PC-3 (cell line): Measurements from ENCODE around the gene RCOR1. TPM values are rescaled to one million over a fixed set of nuclear protein-coding genes. Genes with fewer than 3 reads are reported as not detected.
A peak's percentile ranks its signal among the peaks of the same experiment; 100 is the strongest.

Experiments used
- ATAC-seq: fragments of 200-7000 bp; cut with Tn5 transposase; 2 replicates; pipeline ENCODE4 v1.9.1; 2020; ENCODE audit warnings: mild to moderate bottlenecking, moderate library complexity
- BruUV-seq: library from RNA; stranded (reverse); fragments of 400-500 nt; replicated peaks from 2 replicates; lab custom pipeline; 2021; lab: Mats Ljungman, UMichigan
- CTCF ChIA-PET: fragments of 300-600 bp; sonication (Branson Sonifier 250); formaldehyde crosslinking; loops from one replicate; lab custom pipeline; 2022; ENCODE audit warnings: antibody characterized with exemption; lab: Charles Lee
- POLR2A ChIA-PET: fragments of 300-600 bp; sonication (Branson Sonifier 250); formaldehyde crosslinking; loops from one replicate; lab custom pipeline; 2022; ENCODE audit warnings: antibody characterized with exemption; ENCODE audit not compliant: unreplicated experiment; lab: Charles Lee
- DNase-seq: peaks from one replicate; pipeline ENCODE4 v3.0.0-alpha.2; 2015
- H2AFZ ChIP-seq: fragments of 300-600 bp; sonication (generic); 2 replicates; pipeline ENCODE4 v1.6.0; 2016; ENCODE audit warnings: antibody characterized with exemption, low read length
- H3F3A ChIP-seq: fragments of 300-600 bp; sonication (generic); one replicate; pipeline ENCODE4 v1.6.0; 2017; ENCODE audit warnings: antibody characterized with exemption, low read length, control low read depth, mild to moderate bottlenecking; ENCODE audit not compliant: unreplicated experiment
- H3K27ac ChIP-seq: fragments of 300-600 bp; sonication (generic); 2 replicates; pipeline ENCODE4 v1.5.1; 2016; ENCODE audit warnings: mild to moderate bottlenecking, low read length
- H3K27me3 ChIP-seq: fragments of 300-600 bp; sonication (generic); 2 replicates; pipeline ENCODE4 v1.6.1; 2016; ENCODE audit warnings: low read length, mixed read lengths
- H3K36me3 ChIP-seq: fragments of 300-600 bp; sonication (generic); 2 replicates; pipeline ENCODE4 v1.6.1; 2016; ENCODE audit warnings: low read depth, mixed run types, low read length, mixed read lengths
- H3K4me1 ChIP-seq: fragments of 300-600 bp; sonication (generic); 2 replicates; pipeline ENCODE4 v1.5.1; 2016; ENCODE audit warnings: low read length; ENCODE audit not compliant: insufficient read depth
- H3K4me2 ChIP-seq: fragments of 300-600 bp; sonication (generic); 2 replicates; pipeline ENCODE4 v1.6.0; 2016; ENCODE audit warnings: low read length
- H3K4me3 ChIP-seq: fragments of 300-600 bp; sonication (generic); 2 replicates; pipeline ENCODE4 v1.5.1; 2016; ENCODE audit warnings: mild to moderate bottlenecking, low read length, mixed read lengths
- H3K79me2 ChIP-seq: fragments of 300-600 bp; sonication (generic); 2 replicates; pipeline ENCODE4 v1.6.1; 2017; ENCODE audit warnings: low read length, mixed read lengths
- H3K9ac ChIP-seq: fragments of 300-600 bp; sonication (generic); 2 replicates; pipeline ENCODE4 v1.6.0; 2016; ENCODE audit warnings: mild to moderate bottlenecking, low read length
- H3K9me2 ChIP-seq: fragments of 300-600 bp; sonication (generic); replicated peaks from 2 replicates; pipeline ENCODE4 v1.6.1; 2016; ENCODE audit warnings: mixed run types, low read length, mixed read lengths
- H3K9me3 ChIP-seq: fragments of 300-600 bp; sonication (generic); 2 replicates; pipeline ENCODE4 v1.6.1; 2016; ENCODE audit warnings: low read length, mixed read lengths
- H4K20me1 ChIP-seq: fragments of 300-600 bp; sonication (generic); 2 replicates; pipeline ENCODE4 v1.6.1; 2016; ENCODE audit warnings: low read length, mixed read lengths
- EZH2 ChIP-seq: fragments of 300-600 bp; sonication (generic); IDR thresholded peaks from one replicate; pipeline ENCODE4 v1.6.1; 2017; ENCODE audit warnings: antibody characterized with exemption, mild to moderate bottlenecking, low read length; ENCODE audit not compliant: unreplicated experiment
- EZH2phosphoT487 ChIP-seq: fragments of 300-600 bp; sonication (generic); IDR thresholded peaks from 2 replicates; pipeline ENCODE4 v1.6.1; 2018; ENCODE audit warnings: mild to moderate bottlenecking, antibody characterized with exemption, low read length, borderline replicate concordance
- intact Hi-C: fragments of 100-400 bp; cut with micrococcal nuclease; formaldehyde crosslinking; loops from 2 replicates; pipeline ENCODE4 v1.9.0; 2023
- total RNA-seq: library from RNA; depleted of rRNA; stranded (reverse); fragments of >200 nt; gene quantifications from 2 replicates; pipeline ENCODE4 v1.2.3, GENCODE V29; 2014
- TF ChIP-seq, protein P1 (sequence below): fragments of 300-600 bp; sonication (generic); conservative IDR thresholded peaks from 2 replicates; pipeline ENCODE4 v1.5.1; 2017; ENCODE audit warnings: antibody characterized with exemption, low read depth, mild to moderate bottlenecking, low read length

The RCOR1 gene
- total RNA-seq, 1 experiment from 2014 or later = 22.2 TPM

DNA sequence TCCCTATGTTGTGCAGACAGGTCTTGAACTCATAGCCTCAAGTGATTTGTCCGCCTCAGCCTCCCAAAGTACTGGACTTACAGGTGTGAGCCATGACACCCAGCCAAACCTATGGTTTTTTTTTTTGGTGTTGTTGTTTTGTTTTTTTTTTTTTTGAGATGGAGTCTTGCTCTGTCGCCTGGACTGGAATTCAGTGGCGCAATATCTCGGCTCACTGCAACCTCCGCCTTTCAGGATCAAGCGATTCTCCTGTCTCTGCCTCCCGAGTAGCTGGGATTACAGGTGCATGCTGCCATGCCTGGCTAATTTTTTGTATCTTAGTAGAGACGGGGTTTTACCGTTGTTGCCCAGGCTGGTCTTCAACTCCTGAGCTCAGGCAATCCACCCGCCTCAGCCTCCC, 11.3 kb upstream of the RCOR1 start:
- DNase-seq (no peak), ATAC-seq (no peak)
- CTCF ChIA-PET = no interaction called here
- no TSS peak for BruUV-seq
- H3K9me2 ChIP-seq = no peaks in the 10 kb centered on the region
- no peaks in the 10 kb centered on the region for H3F3A ChIP-seq
- H3K79me2 ChIP-seq = no peaks in the 10 kb centered on the region
- H3K27me3 ChIP-seq = no peaks in the 10 kb centered on the region
- no peak overlapping the region for H2AFZ ChIP-seq
- no peaks in the 10 kb centered on the region for H4K20me1 ChIP-seq
- no peak overlapping the region for H3K4me2 ChIP-seq
- TF ChIP-seq EZH2phosphoT487 = no peak
- no peak for TF ChIP-seq EZH2
- TF ChIP-seq, protein P1, sequence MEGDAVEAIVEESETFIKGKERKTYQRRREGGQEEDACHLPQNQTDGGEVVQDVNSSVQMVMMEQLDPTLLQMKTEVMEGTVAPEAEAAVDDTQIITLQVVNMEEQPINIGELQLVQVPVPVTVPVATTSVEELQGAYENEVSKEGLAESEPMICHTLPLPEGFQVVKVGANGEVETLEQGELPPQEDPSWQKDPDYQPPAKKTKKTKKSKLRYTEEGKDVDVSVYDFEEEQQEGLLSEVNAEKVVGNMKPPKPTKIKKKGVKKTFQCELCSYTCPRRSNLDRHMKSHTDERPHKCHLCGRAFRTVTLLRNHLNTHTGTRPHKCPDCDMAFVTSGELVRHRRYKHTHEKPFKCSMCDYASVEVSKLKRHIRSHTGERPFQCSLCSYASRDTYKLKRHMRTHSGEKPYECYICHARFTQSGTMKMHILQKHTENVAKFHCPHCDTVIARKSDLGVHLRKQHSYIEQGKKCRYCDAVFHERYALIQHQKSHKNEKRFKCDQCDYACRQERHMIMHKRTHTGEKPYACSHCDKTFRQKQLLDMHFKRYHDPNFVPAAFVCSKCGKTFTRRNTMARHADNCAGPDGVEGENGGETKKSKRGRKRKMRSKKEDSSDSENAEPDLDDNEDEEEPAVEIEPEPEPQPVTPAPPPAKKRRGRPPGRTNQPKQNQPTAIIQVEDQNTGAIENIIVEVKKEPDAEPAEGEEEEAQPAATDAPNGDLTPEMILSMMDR = no peak
- no peaks in the 10 kb centered on the region for H3K9me3 ChIP-seq
- intact Hi-C loops = no loop called here
- H3K36me3 ChIP-seq = no peaks in the 10 kb centered on the region
- POLR2A ChIA-PET = no interaction called here
- H3K4me3 ChIP-seq = no peak overlapping the region
- H3K27ac ChIP-seq = no peak overlapping the region
- H3K9ac ChIP-seq = no peak overlapping the region
- peaks cover 21% of the 10 kb centered on the region for H3K4me1 ChIP-seq

DNA sequence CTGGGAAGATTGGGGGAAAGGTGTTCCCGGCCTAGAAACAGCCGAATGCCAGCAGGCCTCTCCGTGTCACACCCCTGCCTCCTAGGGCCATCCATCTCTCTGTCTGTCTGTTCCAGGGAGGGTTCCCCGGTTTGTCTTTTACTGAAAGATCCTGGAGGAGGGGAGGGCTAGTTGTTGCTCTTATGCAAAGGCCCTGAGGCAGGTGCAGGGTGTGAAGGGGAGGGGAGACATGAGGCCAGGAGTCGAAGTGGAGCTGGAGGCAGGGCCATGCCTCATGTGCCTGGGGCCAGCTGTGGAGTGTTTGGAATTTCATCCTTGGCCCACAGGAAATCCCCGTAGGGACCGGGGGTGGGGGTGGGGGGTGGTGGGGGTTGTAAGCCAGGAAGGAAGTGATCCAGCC, 8.7 kb upstream of the RCOR1 start:
- H3K27ac ChIP-seq = no peak overlapping the region
- H3K36me3 ChIP-seq = no peaks in the 10 kb centered on the region
- ATAC-seq (no peak), DNase-seq (no peak)
- no TSS peak for BruUV-seq
- TF ChIP-seq, protein P1 = no peak
- TF ChIP-seq EZH2 (no peak), EZH2phosphoT487 (no peak)
- no peaks in the 10 kb centered on the region for H3F3A ChIP-seq
- no peak overlapping the region for H3K9ac ChIP-seq
- intact Hi-C loops = no loop called here
- no peak overlapping the region for H3K4me3 ChIP-seq
- H3K79me2 ChIP-seq = no peaks in the 10 kb centered on the region
- H3K4me1 ChIP-seq = peaks cover 21% of the 10 kb centered on the region
- H3K27me3 ChIP-seq = no peaks in the 10 kb centered on the region
- H2AFZ ChIP-seq = no peak overlapping the region
- H3K4me2 ChIP-seq = no peak overlapping the region
- ChIA-PET POLR2A (no interaction called here), CTCF (interaction anchor here (0.6 kb wide), 1 partner anchor 60 kb away, joined by 3 read pairs; no protein-coding TSS in a partner anchor)
- H3K9me3 ChIP-seq = no peaks in the 10 kb centered on the region
- H4K20me1 ChIP-seq = no peaks in the 10 kb centered on the region
- H3K9me2 ChIP-seq = no peaks in the 10 kb centered on the region

DNA sequence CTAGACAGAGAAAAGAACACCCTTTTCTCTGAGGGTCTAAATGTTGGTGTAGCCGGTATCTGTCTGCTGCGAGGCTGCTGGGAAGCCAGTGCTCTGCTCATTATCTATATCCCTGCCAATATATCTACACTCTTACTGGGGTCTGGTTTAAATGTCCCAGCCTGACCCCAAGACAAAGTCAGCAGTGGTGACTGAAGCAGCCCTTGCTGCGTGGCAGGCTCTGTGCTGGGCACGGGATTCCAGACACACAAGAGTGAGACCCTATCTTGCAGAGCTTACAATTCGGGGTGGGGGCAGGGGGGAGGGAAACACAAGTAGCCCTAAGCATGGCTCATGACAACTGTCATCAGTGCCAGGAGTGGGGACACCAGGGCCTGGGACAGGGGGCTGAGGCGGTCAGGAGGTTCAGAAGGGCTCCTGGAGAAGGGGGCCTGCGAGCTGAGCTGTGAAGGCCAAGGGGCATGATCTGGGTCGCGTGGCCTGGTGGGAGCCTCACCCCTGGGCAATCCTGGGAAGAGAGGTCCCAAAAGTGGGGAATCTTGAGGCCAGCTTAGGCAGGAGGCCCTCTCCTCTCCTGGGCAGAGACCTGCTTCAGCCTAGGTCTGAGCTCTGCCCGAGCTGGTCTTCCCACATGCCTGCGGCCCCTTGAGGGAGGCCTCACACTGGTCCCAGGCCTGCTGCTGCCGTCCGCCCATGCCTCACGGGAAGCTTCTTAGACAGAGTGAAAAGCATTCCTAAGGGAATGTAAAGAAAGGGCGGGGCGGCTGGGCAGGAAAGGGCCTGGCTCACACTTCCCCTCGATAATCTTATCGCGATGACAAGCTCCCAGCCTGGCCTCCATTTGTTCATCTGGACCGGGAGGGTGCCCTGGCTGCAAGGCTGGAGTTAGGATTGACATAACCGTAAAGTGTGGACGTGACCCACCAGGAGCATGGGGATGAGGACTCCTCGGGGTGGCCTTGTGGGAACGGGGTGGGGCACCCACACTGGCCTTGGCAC, 7.3 kb upstream of the RCOR1 start:
- no peak overlapping the region for H3K4me3 ChIP-seq
- H3K9me3 ChIP-seq = no peaks in the 10 kb centered on the region
- H3F3A ChIP-seq = no peaks in the 10 kb centered on the region
- TF ChIP-seq, protein P1 = no peak
- TF ChIP-seq EZH2phosphoT487 (no peak), EZH2 (no peak)
- ChIA-PET POLR2A (interaction anchor here (0.6 kb wide), 1 partner anchor 224 kb away, joined by 5 read pairs; no protein-coding TSS in a partner anchor), CTCF (no interaction called here)
- no peaks in the 10 kb centered on the region for H3K27me3 ChIP-seq
- no peaks in the 10 kb centered on the region for H3K9me2 ChIP-seq
- BruUV-seq = TSS peak; percentile 40
- DNase-seq = peak; percentile 58
- no peaks in the 10 kb centered on the region for H3K79me2 ChIP-seq
- no peaks in the 10 kb centered on the region for H3K36me3 ChIP-seq
- intact Hi-C loops = no loop called here
- no peak overlapping the region for H3K27ac ChIP-seq
- peak; percentile 85 for ATAC-seq
- no peaks in the 10 kb centered on the region for H4K20me1 ChIP-seq
- H3K9ac ChIP-seq = no peak overlapping the region
- H3K4me1 ChIP-seq = peaks cover 16% of the 10 kb centered on the region
- H3K4me2 ChIP-seq = no peak overlapping the region
- H2AFZ ChIP-seq = 0 out of 2 replicates have a peak overlapping the region, but pooled peaks have one; percentile 40
